IPS-20b (cell line): ENCODE results near the gene TTLL5.

Source experiments
- H3K27ac ChIP-seq: one replicate; pipeline ENCODE4 v1.5.1; 2013; ENCODE audit warnings: low read length
- H3K27me3 ChIP-seq: 2 replicates; pipeline ENCODE4 v1.6.1; 2013; ENCODE audit warnings: mild to moderate bottlenecking, low read length, inconsistent platforms; ENCODE audit not compliant: insufficient read depth
- H3K36me3 ChIP-seq: 2 replicates; pipeline ENCODE4 v1.6.1; 2013; ENCODE audit warnings: low read depth, mild to moderate bottlenecking, inconsistent platforms, low read length, moderate library complexity; ENCODE audit not compliant: insufficient read depth
- H3K4me1 ChIP-seq: 2 replicates; pipeline ENCODE4 v1.6.1; 2013; ENCODE audit warnings: mild to moderate bottlenecking, control low read depth, inconsistent platforms, low read length, moderate library complexity; ENCODE audit not compliant: insufficient read depth
- H3K4me3 ChIP-seq: 2 replicates; pipeline ENCODE4 v1.5.1; 2013; ENCODE audit warnings: mild to moderate bottlenecking, low read length, inconsistent platforms
- H3K9ac ChIP-seq: 2 replicates; pipeline ENCODE4 v1.6.1; 2013; ENCODE audit warnings: low read depth, mild to moderate bottlenecking, inconsistent platforms, low read length, moderate library complexity
- H3K9me3 ChIP-seq: 2 replicates; pipeline ENCODE4 v1.6.1; 2013; ENCODE audit warnings: mild to moderate bottlenecking, low read depth, low read length, inconsistent platforms; ENCODE audit not compliant: insufficient read depth

TTLL5 gene

DNA sequence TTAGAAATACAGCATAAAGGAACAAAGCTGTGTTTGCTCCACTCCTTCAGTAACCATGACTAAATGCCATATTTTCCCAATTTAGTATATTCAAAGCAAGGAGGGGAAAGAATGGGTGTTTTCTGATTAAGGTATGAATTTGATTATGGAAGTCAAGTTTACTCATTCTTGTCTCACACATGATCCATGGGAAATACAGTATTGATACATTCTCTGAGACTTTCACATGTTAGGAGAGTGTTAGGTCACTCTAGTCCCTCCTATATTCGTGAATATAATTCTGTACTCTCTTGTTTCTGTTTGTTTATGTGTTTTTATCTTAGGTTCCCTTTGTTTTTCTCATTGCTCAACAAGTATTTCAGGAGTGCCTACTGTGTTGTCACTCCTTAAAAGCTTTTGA is 42.4 kb downstream of the TTLL5 start:
- H3K27ac ChIP-seq = no peak overlapping the region
- no peak overlapping the region for H3K9ac ChIP-seq
- H3K9me3 ChIP-seq = no peaks in the 10 kb centered on the region
- no peak overlapping the region for H3K4me3 ChIP-seq
- no peaks in the 10 kb centered on the region for H3K27me3 ChIP-seq
- H3K4me1 ChIP-seq = no peaks in the 10 kb centered on the region
- peaks cover 70% of the 10 kb centered on the region for H3K36me3 ChIP-seq

- Histone ChIP-seq H3K27ac (no peak overlapping the region), H3K9me3 (no peaks in the 10 kb centered on the region), H3K9ac (no peak overlapping the region), H3K4me1 (no peaks in the 10 kb centered on the region), H3K27me3 (no peaks in the 10 kb centered on the region), H3K4me3 (no peak overlapping the region), H3K36me3 (peaks cover 60% of the 10 kb centered on the region; the same call in 1 of the 2 replicates)
Measured at GRCh38 chr14:75705014-75705413, 44.0 kb downstream of the TTLL5 start.

- H3K9ac ChIP-seq = no peak overlapping the region
- no peak overlapping the region for H3K4me3 ChIP-seq
- no peak overlapping the region for H3K27ac ChIP-seq
- H3K4me1 ChIP-seq = peaks cover 15% of the 10 kb centered on the region; the same call in 1 of the 2 replicates
- H3K9me3 ChIP-seq = no peaks in the 10 kb centered on the region
- peaks cover 22% of the 10 kb centered on the region; the same call in 1 of the 2 replicates for H3K36me3 ChIP-seq
- H3K27me3 ChIP-seq = no peaks in the 10 kb centered on the region
Measured at GRCh38 chr14:75709207-75709812, 48.3 kb downstream of the TTLL5 start.

- Histone ChIP-seq H3K9me3 (no peaks in the 10 kb centered on the region), H3K9ac (peak overlapping the region; percentile 25; the same call in 1 of the 2 replicates), H3K4me1 (peaks cover 15% of the 10 kb centered on the region; the same call in 1 of the 2 replicates), H3K36me3 (peaks cover 14% of the 10 kb centered on the region; the same call in 1 of the 2 replicates), H3K27me3 (no peaks in the 10 kb centered on the region), H3K27ac (no peak overlapping the region), H3K4me3 (no peak overlapping the region)
Measured at GRCh38 chr14:75711105-75711795, 50.2 kb downstream of the TTLL5 start.

GRCh38 chr14:75711796-75712211 is 50.8 kb downstream of the TTLL5 start:
- H3K36me3 ChIP-seq = peaks cover 13% of the 10 kb centered on the region; the same call in 1 of the 2 replicates
- no peak overlapping the region for H3K4me3 ChIP-seq
- H3K27me3 ChIP-seq = no peaks in the 10 kb centered on the region
- no peak overlapping the region for H3K27ac ChIP-seq
- H3K9me3 ChIP-seq = no peaks in the 10 kb centered on the region
- peak overlapping the region; percentile 25; the same call in 1 of the 2 replicates for H3K9ac ChIP-seq
- peaks cover 15% of the 10 kb centered on the region; the same call in 1 of the 2 replicates for H3K4me1 ChIP-seq

GRCh38 chr14:75714991-75715390 is 53.9 kb downstream of the TTLL5 start:
- Histone ChIP-seq H3K27me3 (no peaks in the 10 kb centered on the region), H3K9me3 (no peaks in the 10 kb centered on the region), H3K4me1 (peaks cover 15% of the 10 kb centered on the region; the same call in 1 of the 2 replicates)

DNA sequence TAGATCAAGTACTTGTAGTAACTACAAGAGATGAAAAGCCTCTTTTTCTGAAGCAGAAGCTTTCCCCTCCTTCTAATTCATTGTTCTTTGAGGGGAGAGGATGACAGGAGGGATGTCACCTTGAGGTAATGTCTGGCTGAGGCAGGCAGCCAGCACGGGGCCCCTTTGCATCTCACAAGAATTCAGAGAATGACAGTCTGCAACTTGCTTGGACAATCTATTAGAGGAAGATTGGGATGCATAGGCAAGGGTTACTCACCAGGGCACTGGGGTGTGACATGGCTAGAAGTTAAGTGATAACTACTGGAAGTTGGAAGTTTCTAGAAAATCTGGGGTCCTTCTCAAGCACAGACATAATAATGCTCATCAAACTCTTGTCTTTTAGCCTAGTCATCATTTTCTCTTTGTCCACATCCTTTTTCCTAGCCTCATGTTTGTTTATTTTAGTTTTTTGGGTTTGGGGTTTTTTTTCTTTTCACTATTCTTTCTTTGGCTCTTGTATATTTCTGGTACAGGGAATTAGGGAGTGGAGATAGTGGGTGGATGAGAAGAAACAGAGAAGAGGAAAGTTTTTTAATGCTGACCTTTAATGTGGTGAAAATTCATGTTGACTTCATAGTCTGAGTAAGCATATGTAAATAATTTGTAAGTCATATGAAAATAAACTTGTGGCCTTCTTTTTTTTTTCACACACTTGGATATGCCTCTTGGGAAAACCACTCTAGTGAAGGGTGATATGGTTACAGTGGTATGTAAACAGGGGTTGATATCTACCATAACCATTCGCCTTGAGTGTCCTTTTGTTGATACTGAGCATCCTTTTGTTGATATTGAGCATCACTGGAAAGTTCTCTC is 55.1 kb downstream of the TTLL5 start:
- Histone ChIP-seq H3K9ac (no peak overlapping the region), H3K9me3 (no peaks in the 10 kb centered on the region), H3K27me3 (no peaks in the 10 kb centered on the region), H3K36me3 (peaks cover 37% of the 10 kb centered on the region), H3K4me3 (no peak overlapping the region), H3K27ac (no peak overlapping the region), H3K4me1 (peaks cover 11% of the 10 kb centered on the region; the same call in 1 of the 2 replicates)

More at GRCh38 chr14:75714991-75715390, 53.9 kb downstream of the TTLL5 start:
- Histone ChIP-seq H3K4me3 (no peak overlapping the region), H3K27ac (no peak overlapping the region), H3K36me3 (peaks cover 29% of the 10 kb centered on the region), H3K9ac (no peak overlapping the region)

GRCh38 chr14:75717729-75718128 is 56.7 kb downstream of the TTLL5 start:
- no peak overlapping the region for H3K4me3 ChIP-seq
- H3K27me3 ChIP-seq = no peaks in the 10 kb centered on the region
- no peaks in the 10 kb centered on the region for H3K4me1 ChIP-seq
- no peak overlapping the region for H3K27ac ChIP-seq
- H3K9me3 ChIP-seq = no peaks in the 10 kb centered on the region
- H3K9ac ChIP-seq = no peak overlapping the region
- H3K36me3 ChIP-seq = peaks cover 52% of the 10 kb centered on the region

- no peaks in the 10 kb centered on the region for H3K9me3 ChIP-seq
- H3K27me3 ChIP-seq = no peaks in the 10 kb centered on the region
- H3K9ac ChIP-seq = no peak overlapping the region
- H3K4me1 ChIP-seq = no peaks in the 10 kb centered on the region
- H3K4me3 ChIP-seq = no peak overlapping the region
- H3K27ac ChIP-seq = no peak overlapping the region
- H3K36me3 ChIP-seq = peaks cover 56% of the 10 kb centered on the region
Measured at GRCh38 chr14:75718199-75718598, 57.2 kb downstream of the TTLL5 start.

GRCh38 chr14:75720116-75720515 is 59.1 kb downstream of the TTLL5 start:
- Histone ChIP-seq H3K4me3 (no peak overlapping the region), H3K9ac (no peak overlapping the region), H3K27me3 (no peaks in the 10 kb centered on the region), H3K27ac (no peak overlapping the region), H3K4me1 (no peaks in the 10 kb centered on the region), H3K9me3 (no peaks in the 10 kb centered on the region), H3K36me3 (peaks cover 56% of the 10 kb centered on the region)

- Histone ChIP-seq H3K4me3 (no peak overlapping the region), H3K4me1 (no peaks in the 10 kb centered on the region), H3K27ac (no peak overlapping the region), H3K36me3 (peaks cover 61% of the 10 kb centered on the region), H3K9ac (no peak overlapping the region), H3K9me3 (no peaks in the 10 kb centered on the region), H3K27me3 (no peaks in the 10 kb centered on the region)
Measured at GRCh38 chr14:75720842-75721498, 59.9 kb downstream of the TTLL5 start.
